Caco-2 (cell line): ENCODE results near the gene PTPRG. TPM values are rescaled to one million over a fixed set of nuclear protein-coding genes. Genes with fewer than 3 reads are reported as not detected.

ENCODE experiments used
- BruUV-seq: library from RNA; stranded (reverse); fragments of 400-500 nt; replicated peaks from 2 replicates; lab custom pipeline; 2021; lab: Mats Ljungman, UMichigan
- CTCF ChIA-PET: fragments of 300-600 bp; sonication (Branson Sonifier 250); formaldehyde crosslinking; loops from one replicate; lab custom pipeline; 2022; ENCODE audit warnings: antibody characterized with exemption; lab: Charles Lee
- POLR2A ChIA-PET: fragments of 300-600 bp; sonication (Branson Sonifier 250); formaldehyde crosslinking; loops from one replicate; lab custom pipeline; 2022; ENCODE audit warnings: antibody characterized with exemption; lab: Charles Lee
- DNase-seq, 2 experiments: peaks; one replicate each; pipeline versions ENCODE4 v3.0.0 to v3.0.0-alpha.2; 2020 to 2022
- H3K27me3 ChIP-seq: replicated peaks from 2 replicates; pipeline ENCODE4 v1.6.0; 2011; ENCODE audit warnings: low read length; ENCODE audit not compliant: control insufficient read depth, insufficient read depth
- H3K36me3 ChIP-seq: 2 replicates; pipeline ENCODE4 v1.5.1; 2011; ENCODE audit warnings: low read length; ENCODE audit not compliant: control insufficient read depth, insufficient read depth
- H3K4me1 ChIP-seq: fragments of 250-450 bp; sonication (Bioruptor Pico); 2 replicates; pipeline ENCODE4 v1.5.1; 2020; ENCODE audit warnings: mild to moderate bottlenecking
- H3K4me3 ChIP-seq: 2 replicates; pipeline ENCODE4 v1.5.1; 2011; ENCODE audit warnings: low read depth, mild to moderate bottlenecking, control low read depth, low read length
- H3K9me3 ChIP-seq: fragments of 250-450 bp; sonication (Bioruptor Pico); 2 replicates; pipeline ENCODE4 v1.5.1; 2020; ENCODE audit warnings: mild to moderate bottlenecking, moderate library complexity
- H3K27ac Mint-ChIP-seq: one replicate; pipeline ENCODE4 v1.8.0; 2022; ENCODE audit warnings: mixed read lengths; ENCODE audit not compliant: unreplicated experiment
- H3K27me3 Mint-ChIP-seq: one replicate; pipeline ENCODE4 v1.8.0; 2022; ENCODE audit warnings: mixed read lengths; ENCODE audit not compliant: insufficient read depth, unreplicated experiment
- H3K36me3 Mint-ChIP-seq: one replicate; pipeline ENCODE4 v1.8.0; 2022; ENCODE audit warnings: mild to moderate bottlenecking, mixed read lengths; ENCODE audit not compliant: insufficient read depth, unreplicated experiment
- H3K4me1 Mint-ChIP-seq: one replicate; pipeline ENCODE4 v1.8.0; 2022; ENCODE audit warnings: low read depth, mixed read lengths; ENCODE audit not compliant: unreplicated experiment
- H3K4me3 Mint-ChIP-seq: one replicate; pipeline ENCODE4 v1.8.0; 2022; ENCODE audit warnings: mild to moderate bottlenecking, moderate library complexity, mixed read lengths; ENCODE audit not compliant: unreplicated experiment
- H3K9me3 Mint-ChIP-seq: one replicate; pipeline ENCODE4 v1.8.0; 2022; ENCODE audit warnings: mixed read lengths; ENCODE audit not compliant: unreplicated experiment
- CTCF ChIP-seq, 2 experiments: fragments of 200-600 bp in 1 of 2; IDR thresholded peaks; 1 replicate in 1 of 2; 2 replicates in 1 of 2; pipeline versions ENCODE4 v1.5.1 to v1.8.0; 2011 to 2022; ENCODE audit warnings: antibody characterized with exemption in 1 of 2, control low read depth in 1 of 2, inconsistent platforms in 1 of 2, low read depth in 1 of 2, low read length in 1 of 2, mild to moderate bottlenecking in 1 of 2, moderate library complexity in 1 of 2; ENCODE audit not compliant: insufficient read depth in 1 of 2, severe bottlenecking in 1 of 2, unreplicated experiment in 1 of 2
- intact Hi-C: fragments of 100-400 bp; cut with micrococcal nuclease; formaldehyde crosslinking; loops from one replicate; pipeline ENCODE4 v1.10.0; 2022; ENCODE audit not compliant: unreplicated experiment
- total RNA-seq: library from RNA; stranded (reverse); gene quantifications from 2 replicates; pipeline ENCODE4 v1.2.3, GENCODE V29; 2022

The PTPRG gene
- total RNA-seq, 1 experiment from 2014 or later: 46.4 TPM

GRCh38 chr3:61966200-61966599, 404.8 kb downstream of the PTPRG start:
- POLR2A ChIA-PET: no interaction called here

GRCh38 chr3:61967019-61967418, 405.6 kb downstream of the PTPRG start:
- Histone ChIP-seq H3K4me1 (peaks cover 35% of the 10 kb centered on the region), H3K4me3 (no peak overlapping the region), H3K27me3 (no peaks in the 10 kb centered on the region), H3K36me3 (no peaks in the 10 kb centered on the region), H3K9me3 (no peaks in the 10 kb centered on the region)
- intact Hi-C loops: no loop called here
- Mint-ChIP-seq H3K9me3 (no peaks in the 10 kb centered on the region), H3K36me3 (peaks cover 5% of the 10 kb centered on the region), H3K4me1 (peaks cover 24% of the 10 kb centered on the region), H3K27ac (no peak overlapping the region), H3K4me3 (no peak overlapping the region), H3K27me3 (no peaks in the 10 kb centered on the region)
- POLR2A ChIA-PET: no interaction called here
- TF ChIP-seq CTCF (IDR thresholded peaks at IDR 0.05; ENCODE audit: insufficient read depth in 1 of 2, low read depth in 1 of 2, low read length in 1 of 2, severe bottlenecking in 1 of 2, unreplicated experiment in 1 of 2): no peak
- BruUV-seq: no TSS peak
- CTCF ChIA-PET: no interaction called here
- DNase-seq: no peak

More at GRCh38 chr3:61966200-61966599, 404.8 kb downstream of the PTPRG start:
- DNase-seq: peak; percentile 27 to 58
- H3K4me3 ChIP-seq: no peak overlapping the region
- no peaks in the 10 kb centered on the region for H3K9me3 ChIP-seq
- H3K27me3 ChIP-seq: no peaks in the 10 kb centered on the region
- Mint-ChIP-seq H3K9me3 (no peaks in the 10 kb centered on the region), H3K27ac (peak overlapping the region; percentile 37), H3K4me1 (peaks cover 29% of the 10 kb centered on the region), H3K36me3 (peaks cover 5% of the 10 kb centered on the region), H3K27me3 (no peaks in the 10 kb centered on the region), H3K4me3 (no peak overlapping the region)
- TF ChIP-seq CTCF (IDR thresholded peaks at IDR 0.05; ENCODE audit: insufficient read depth in 1 of 2, low read depth in 1 of 2, low read length in 1 of 2, severe bottlenecking in 1 of 2, unreplicated experiment in 1 of 2): no peak
- no peaks in the 10 kb centered on the region for H3K36me3 ChIP-seq
- intact Hi-C loops: no loop called here
- peaks cover 38% of the 10 kb centered on the region for H3K4me1 ChIP-seq
- CTCF ChIA-PET: no interaction called here
- no TSS peak for BruUV-seq

- DNase-seq: no peak
- Histone ChIP-seq H3K9me3 (no peaks in the 10 kb centered on the region), H3K4me1 (peaks cover 35% of the 10 kb centered on the region), H3K36me3 (no peaks in the 10 kb centered on the region), H3K27me3 (no peaks in the 10 kb centered on the region), H3K4me3 (no peak overlapping the region)
- ChIA-PET CTCF (no interaction called here), POLR2A (no interaction called here)
- Mint-ChIP-seq H3K9me3 (no peaks in the 10 kb centered on the region), H3K4me3 (no peak overlapping the region), H3K27ac (no peak overlapping the region), H3K36me3 (no peaks in the 10 kb centered on the region), H3K4me1 (peaks cover 19% of the 10 kb centered on the region), H3K27me3 (no peaks in the 10 kb centered on the region)
- BruUV-seq: no TSS peak
- intact Hi-C loops: no loop called here
- TF ChIP-seq CTCF (IDR thresholded peaks at IDR 0.05; ENCODE audit: insufficient read depth in 1 of 2, low read depth in 1 of 2, low read length in 1 of 2, severe bottlenecking in 1 of 2, unreplicated experiment in 1 of 2): no peak
These were observed 406.6 kb downstream of the PTPRG start for GRCh38 chr3:61967937-61968336.
